Epithelial cell of proximal tubule (primary cell): ENCODE data around the gene ATF7. TPM values are rescaled to one million over a fixed set of nuclear protein-coding genes. Genes with fewer than 3 reads are reported as not detected.

Experiments
- DNase-seq: peaks from one replicate; pipeline ENCODE4 v3.0.0-alpha.2; 2011; ENCODE audit warnings: low read depth
- H3K4me3 ChIP-seq: 2 replicates; pipeline ENCODE4 v1.5.1; 2011; ENCODE audit warnings: low read depth, mild to moderate bottlenecking, low read length
- total RNA-seq: library from RNA; depleted of rRNA; stranded (reverse); fragments of >200 nt; gene quantifications from 2 replicates; pipeline ENCODE4 v1.2.3, GENCODE V29; 2015
- TF ChIP-seq, protein P1 (sequence below): conservative IDR thresholded peaks from 2 replicates; pipeline ENCODE4 v1.5.1; 2012; ENCODE audit warnings: low read depth, mild to moderate bottlenecking, low read length

Gene ATF7
- total RNA-seq, 1 donor from 2014 or later, result 9.2 TPM

DNA sequence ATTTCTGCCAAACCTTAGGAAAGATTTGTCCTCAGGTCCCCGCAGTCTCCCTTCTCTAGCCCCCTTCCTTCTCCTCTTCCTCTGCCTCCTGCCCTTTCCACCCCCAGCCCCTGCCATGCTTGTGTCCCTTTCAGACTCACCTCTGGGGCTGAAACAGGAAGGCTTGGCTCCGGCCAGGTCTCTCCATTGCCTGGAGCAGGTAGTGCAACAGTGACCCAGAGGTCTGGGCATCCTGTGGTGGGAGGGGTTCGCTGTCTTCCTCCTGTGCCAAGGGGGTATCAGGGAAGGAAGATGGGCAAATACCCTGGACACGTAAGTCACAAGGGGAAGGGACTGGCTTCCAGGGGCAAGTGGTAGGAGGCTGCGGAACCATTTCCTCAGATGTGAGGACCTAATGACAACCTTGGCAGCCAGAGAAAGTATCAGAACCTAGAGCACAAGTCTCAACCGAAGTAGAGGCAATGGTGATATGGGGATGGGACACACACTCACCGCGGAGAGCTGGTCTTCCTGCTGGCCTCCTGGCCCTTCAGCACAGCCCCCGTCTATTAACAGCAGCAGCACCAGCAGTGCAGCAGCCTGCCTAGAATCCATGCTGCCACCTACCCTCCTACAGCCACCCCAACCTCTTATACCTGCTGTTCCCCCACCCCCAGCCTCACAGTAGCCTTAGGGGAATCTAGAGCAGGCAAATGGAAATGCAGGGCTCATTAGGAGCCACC, 119.1 kb downstream of the ATF7 start, which contains the start of gene NPFF:
Gene NPFF (minus strand): TSS at position 604 of the 722 bp plus-strand sequence. CDS start 10 bp downstream, at position 594.
- no peak within 1 kb of the TSS for H3K4me3 ChIP-seq
- TF ChIP-seq, protein P1, sequence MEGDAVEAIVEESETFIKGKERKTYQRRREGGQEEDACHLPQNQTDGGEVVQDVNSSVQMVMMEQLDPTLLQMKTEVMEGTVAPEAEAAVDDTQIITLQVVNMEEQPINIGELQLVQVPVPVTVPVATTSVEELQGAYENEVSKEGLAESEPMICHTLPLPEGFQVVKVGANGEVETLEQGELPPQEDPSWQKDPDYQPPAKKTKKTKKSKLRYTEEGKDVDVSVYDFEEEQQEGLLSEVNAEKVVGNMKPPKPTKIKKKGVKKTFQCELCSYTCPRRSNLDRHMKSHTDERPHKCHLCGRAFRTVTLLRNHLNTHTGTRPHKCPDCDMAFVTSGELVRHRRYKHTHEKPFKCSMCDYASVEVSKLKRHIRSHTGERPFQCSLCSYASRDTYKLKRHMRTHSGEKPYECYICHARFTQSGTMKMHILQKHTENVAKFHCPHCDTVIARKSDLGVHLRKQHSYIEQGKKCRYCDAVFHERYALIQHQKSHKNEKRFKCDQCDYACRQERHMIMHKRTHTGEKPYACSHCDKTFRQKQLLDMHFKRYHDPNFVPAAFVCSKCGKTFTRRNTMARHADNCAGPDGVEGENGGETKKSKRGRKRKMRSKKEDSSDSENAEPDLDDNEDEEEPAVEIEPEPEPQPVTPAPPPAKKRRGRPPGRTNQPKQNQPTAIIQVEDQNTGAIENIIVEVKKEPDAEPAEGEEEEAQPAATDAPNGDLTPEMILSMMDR, result no peak
- no peak for DNase-seq

- no peak overlapping the region for H3K4me3 ChIP-seq
- TF ChIP-seq, protein P1, result no peak
- no peak for DNase-seq
These were observed 119.8 kb downstream of the ATF7 start for GRCh38 chr12:53506450-53506785.

GRCh38 chr12:53505555-53506449, 120.4 kb downstream of the ATF7 start:
- TF ChIP-seq, protein P1, result no peak
- DNase-seq, result no peak
- no peak overlapping the region for H3K4me3 ChIP-seq

GRCh38 chr12:53505086-53505485, 121.1 kb downstream of the ATF7 start:
- TF ChIP-seq, protein P1, result no peak
- H3K4me3 ChIP-seq, result no peak overlapping the region
- DNase-seq, result no peak

DNA sequence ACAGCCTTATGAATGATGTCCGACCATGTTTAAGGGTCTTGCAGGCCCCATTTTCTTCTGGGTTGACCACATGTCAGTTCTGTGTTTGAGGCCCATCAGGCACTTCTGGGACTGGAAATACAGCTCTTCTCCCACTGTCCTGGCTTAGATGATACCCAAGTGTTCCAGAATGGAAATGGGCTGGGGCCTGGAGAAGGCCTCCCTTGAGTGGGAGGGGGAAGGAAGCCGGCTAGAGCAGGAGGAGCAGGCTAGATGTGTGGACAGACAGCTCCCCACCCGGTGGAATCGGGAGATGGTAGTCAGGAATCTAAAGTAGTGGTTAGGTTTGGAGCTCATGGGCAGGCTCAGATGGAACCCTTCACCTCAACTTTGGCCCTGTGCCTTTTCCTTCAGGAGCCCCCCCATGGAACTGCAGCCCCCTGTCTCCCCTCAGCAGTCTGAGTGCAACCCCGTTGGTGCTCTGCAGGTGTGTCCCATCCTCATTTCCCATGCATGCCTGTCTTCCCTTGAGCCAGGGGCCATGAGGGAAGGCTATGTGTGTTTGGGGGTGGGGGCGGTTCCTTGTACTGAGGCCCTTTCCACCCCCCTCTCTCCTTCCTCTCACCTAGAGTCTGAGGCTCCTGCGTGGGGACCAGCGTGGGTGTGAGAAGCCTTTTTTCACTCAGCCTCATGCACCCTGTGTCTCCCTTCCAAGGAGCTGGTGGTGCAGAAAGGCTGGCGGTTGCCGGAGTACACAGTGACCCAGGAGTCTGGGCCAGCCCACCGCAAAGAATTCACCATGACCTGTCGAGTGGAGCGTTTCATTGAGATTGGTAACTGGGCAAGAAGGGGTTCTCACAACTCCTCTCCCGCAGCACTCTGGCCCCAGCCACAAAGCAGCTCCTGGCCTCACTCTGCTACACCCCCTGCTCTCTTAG, 121.9 kb downstream of the ATF7 start:
- no peak for DNase-seq
- TF ChIP-seq, protein P1, result no peak
- no peak overlapping the region for H3K4me3 ChIP-seq

DNA sequence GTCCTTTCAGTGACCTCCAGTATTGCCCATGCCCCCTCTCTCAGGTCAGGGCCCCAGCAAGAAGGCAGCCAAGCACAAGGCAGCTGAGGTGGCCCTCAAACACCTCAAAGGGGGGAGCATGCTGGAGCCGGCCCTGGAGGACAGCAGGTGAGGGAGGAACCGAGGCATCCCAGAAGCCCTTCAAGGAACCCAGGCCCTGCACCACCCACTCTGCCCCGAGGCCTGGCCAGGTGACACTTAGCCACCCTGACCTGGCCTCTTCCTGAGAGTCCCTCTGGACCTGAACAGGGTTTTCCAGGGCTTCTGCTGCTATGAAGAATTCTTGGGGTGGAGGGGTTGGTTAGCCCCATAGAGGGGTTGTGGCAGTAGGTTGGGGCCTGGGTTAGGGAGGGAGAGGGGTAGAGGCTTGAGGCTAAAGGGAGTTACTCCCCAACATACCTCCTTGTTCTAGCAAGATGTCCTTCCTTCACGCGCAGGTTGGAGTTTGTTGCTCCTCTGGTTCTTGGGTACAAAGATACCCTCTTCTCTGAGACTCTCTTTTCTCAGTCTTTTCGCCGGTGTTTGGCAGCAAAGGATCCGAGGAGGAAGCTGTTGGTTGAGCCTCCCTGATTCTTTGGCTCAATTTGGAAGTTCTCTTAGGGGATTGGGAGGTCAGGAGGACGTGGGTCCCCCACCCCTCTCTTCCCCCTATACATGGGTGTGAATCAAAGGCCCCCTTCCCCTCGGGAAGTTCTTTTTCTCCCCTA, 123.0 kb downstream of the ATF7 start:
- H3K4me3 ChIP-seq, result no peak overlapping the region
- TF ChIP-seq, protein P1, result no peak
- no peak for DNase-seq
